AG09319 (cell line): Measurements from ENCODE around the gene KCNJ9.
"Not testable (repeated sequence)": the region's sequence is repeated elsewhere in the genome, so short reads cannot be mapped to it uniquely, and the experiment has no call there.

Source experiments
- DNase-seq: peaks from one replicate; pipeline ENCODE4 v3.0.0-alpha.2; 2010; ENCODE audit warnings: low read depth; ENCODE audit errors: extremely low read depth
- CTCF ChIP-seq: IDR thresholded peaks from 2 replicates; pipeline ENCODE4 v1.5.1; 2011; ENCODE audit warnings: low read depth, mild to moderate bottlenecking, inconsistent platforms, low read length, moderate library complexity

The KCNJ9 gene

GRCh38 chr1:160047111-160047991 lies 34.0 kb upstream of the KCNJ9 start:
- DNase-seq: no peak
- TF ChIP-seq CTCF: no peak

- DNase-seq: no peak
- no peak for TF ChIP-seq CTCF
Measured at GRCh38 chr1:160048335-160048734, 33.0 kb upstream of the KCNJ9 start.

GRCh38 chr1:160049101-160049500 lies 32.2 kb upstream of the KCNJ9 start:
- no peak for TF ChIP-seq CTCF

GRCh38 chr1:160050182-160050581 lies 31.2 kb upstream of the KCNJ9 start:
- DNase-seq: not testable (repeated sequence)

More at GRCh38 chr1:160049101-160049500, 32.2 kb upstream of the KCNJ9 start:
- no peak for DNase-seq

- TF ChIP-seq CTCF: no peak
- DNase-seq: no peak
Measured at GRCh38 chr1:160050619-160051018, 30.7 kb upstream of the KCNJ9 start.

GRCh38 chr1:160052936-160053335 lies 28.4 kb upstream of the KCNJ9 start:
- no peak for DNase-seq
- no peak for TF ChIP-seq CTCF

GRCh38 chr1:160053548-160054365 lies 27.6 kb upstream of the KCNJ9 start:
- no peak for DNase-seq
- TF ChIP-seq CTCF: no peak
